HG03045 (cell line): Measurements from ENCODE around the gene CAPN2.

Source experiments
- ATAC-seq: cut with Tn5 transposase; IDR thresholded peaks from one replicate; pipeline ENCODE4 v1.9.1; 2021; ENCODE audit warnings: mild to moderate bottlenecking, moderate library complexity; ENCODE audit not compliant: unreplicated experiment

CAPN2 gene

DNA sequence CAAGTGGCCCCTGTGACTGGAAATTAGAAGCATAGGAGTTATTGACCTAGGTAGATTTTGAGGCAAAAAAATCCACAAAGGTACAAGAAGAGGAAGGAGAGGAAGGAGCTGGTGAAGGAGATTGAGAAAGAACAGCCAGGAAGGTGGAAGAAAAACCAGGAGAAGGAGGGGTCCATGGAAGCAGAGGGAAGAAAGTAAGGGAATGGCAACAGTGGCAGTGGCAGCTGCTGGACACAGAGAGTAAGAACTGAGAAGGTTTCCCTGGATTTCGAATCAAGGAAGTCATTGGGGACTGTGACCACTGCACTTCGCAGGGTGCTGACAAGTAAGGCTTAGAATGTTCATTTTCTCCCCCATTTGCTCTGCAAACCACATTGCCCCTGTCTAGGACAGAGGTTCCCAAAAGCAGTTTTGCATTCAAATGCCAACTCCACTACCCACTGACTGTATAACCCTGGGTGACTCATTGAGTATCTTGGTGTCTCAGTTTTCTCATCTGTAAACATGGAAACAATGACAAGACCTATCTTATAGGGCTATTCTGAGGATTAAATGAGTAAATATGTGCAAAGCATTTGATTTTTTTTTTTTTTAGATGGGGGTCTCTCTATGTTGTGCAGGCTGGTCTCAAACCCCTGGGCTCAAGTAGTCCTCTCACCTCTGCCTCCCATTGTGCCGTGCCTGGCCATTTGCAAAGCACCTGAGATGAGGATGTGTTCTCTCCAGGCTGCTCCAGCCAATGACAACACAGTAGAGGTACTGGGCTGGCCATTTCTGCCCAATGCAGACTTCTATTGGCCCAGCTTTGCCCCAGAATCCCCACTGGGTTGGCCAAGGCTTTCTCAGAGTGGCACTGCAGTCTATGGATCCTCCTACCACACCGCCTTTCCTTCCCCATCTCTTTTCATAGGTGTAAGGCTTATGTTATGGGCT, 9.3 kb upstream of the CAPN2 start:
- ATAC-seq = no peak

DNA sequence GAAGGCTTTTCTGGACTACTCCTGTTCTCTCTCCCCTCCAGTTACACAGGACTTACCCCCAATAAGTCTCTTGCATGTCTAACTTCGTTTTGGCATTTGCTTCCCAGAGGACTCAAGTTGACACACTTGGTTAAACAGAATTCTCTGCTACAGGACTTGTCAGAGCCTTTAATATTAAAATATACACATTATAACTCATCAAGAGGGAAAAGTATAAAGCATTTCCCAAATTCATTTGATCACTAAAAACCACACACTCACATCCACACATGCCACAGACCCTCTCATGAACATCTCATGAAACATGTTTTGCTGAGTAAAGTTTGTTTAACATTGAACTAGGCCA, 8.7 kb upstream of the CAPN2 start:
- ATAC-seq = no peak

DNA sequence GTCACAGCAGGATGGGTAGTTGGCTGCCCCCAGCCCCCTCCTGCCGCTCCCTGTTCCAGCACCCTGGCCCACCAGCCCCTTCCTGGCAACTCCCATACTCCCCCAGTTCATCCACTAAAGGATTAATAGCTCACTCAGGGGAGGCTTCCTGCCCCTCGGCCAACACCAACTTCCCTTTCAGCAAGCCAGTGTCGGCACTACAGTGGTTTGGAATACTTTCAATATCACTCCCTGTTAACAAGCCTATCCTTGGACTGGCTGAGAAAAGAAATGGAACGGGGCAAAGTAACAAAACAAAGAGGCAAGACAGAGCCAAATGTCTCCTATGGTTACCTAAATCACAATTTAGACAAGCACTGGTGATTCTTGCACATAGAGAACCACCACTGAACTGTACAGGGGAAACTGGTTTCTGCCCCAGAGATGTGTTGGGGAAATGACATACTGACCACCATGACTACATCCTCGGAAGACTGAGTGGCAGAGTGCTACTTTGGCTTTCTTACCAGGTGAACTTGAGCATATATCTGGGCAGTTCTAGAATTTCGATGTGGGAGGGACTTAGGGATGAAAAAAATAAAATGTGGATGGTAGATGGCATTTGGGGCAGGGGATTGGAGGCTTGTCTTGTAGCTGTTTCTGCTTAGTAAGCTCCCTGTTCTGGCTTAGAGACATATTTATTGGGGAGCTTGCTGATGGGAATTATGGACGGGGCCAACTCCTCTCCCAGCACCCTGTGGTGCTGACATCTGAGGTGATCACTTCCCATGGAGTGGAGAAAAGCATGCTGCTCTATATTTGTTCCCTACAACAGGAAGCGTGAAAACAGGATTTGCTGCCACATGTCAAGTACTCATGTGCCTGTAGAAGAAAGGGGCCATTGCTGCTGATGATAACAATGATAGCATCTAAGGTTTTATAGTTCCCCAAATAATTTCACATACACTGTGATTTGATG, 7.1 kb upstream of the CAPN2 start:
- ATAC-seq = no peak

DNA sequence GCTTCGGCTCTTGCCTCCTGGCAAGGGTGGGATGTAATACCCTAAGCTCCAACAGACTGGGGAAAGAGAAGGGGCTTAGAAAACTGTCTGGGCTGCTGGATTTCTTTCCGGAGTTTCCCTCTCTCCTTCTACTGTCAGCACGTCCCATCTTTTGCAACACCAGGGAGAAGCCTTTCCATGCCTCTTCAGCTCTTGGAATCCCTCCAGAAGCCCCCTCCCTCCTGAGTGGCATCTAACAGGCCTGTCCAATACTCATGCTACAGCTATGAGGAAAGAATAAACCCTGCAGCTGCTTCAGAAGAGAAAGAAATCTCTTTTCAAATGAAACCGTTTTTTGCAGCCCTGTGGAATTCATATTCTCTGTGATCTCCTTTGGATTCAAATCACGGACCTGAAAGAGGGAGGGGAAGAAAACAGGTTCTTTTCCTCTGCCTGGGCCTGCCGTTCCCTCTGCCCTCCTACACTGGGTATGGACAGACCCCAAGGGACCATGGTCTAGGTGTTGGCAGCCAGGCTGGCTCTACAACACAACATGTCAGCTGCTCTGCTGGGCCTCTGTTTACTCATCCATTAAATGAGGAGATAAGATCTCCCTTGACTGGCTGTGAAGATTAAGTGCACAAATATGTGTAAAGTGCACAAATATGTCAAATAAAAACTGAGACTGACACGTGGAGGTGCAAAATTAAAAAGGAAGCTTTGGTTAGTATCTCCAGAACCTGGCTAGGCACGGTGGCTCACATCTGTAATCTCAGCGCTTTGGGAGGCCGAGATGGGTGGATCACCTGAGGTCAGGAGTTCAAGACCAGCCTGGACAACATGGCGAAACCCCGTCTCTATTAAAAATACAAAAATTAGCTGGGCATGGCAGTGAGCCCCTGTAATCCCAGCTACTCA, 6.0 kb upstream of the CAPN2 start:
- ATAC-seq = no peak

DNA sequence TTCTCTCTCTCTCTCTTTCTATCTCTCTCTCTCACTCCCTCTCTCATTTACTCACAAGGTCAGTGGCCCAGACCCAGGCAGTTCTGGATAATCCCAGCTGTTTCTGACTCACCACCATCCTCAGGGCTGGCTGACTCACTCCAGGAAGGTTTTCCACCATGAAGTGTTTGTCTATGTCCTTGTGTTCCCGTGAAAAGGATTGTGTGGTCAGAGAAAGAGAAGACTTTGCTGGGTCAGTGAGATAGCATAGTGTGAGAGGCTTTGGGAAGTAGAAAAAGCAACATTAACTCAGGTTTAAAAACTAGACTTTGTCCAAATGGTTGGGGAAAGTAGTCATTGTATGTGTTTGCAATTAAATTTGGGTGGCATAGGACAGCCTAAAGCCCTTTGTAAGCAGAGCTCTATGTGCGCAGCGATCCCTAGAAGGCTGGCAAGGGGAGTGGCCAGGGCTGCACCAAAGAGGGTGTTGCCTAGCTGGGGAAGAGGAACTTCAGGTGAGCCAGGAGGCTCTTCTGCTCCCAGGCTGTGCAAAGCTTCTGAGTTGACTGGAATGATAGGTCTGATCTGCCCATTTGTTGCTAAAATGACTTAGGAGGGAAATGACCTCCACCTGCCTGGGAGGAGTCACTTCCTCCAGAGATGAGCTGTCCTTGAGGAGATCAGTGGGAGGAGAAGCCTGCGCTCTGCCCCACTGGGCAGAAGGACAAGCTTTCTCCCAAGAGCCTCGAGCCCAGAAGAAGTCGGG, 4.9 kb upstream of the CAPN2 start:
- no peak for ATAC-seq

DNA sequence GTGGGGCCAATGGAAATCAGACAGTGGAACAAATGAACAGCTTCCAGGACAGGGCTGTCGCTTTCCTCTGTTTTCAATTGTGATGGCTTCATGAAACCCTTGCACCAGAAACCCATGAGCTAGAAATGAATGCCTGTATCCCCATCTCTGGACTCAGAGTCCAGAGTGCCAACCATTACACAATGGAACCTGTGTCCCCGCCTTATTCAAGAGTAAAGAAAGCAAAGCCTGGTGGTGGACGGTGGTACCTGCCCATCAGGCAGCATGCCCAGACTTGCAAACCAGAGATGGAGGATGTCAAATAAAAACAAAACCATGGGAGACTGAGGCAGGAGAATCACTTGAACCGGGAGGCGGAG, 4.4 kb upstream of the CAPN2 start:
- ATAC-seq = no peak

DNA sequence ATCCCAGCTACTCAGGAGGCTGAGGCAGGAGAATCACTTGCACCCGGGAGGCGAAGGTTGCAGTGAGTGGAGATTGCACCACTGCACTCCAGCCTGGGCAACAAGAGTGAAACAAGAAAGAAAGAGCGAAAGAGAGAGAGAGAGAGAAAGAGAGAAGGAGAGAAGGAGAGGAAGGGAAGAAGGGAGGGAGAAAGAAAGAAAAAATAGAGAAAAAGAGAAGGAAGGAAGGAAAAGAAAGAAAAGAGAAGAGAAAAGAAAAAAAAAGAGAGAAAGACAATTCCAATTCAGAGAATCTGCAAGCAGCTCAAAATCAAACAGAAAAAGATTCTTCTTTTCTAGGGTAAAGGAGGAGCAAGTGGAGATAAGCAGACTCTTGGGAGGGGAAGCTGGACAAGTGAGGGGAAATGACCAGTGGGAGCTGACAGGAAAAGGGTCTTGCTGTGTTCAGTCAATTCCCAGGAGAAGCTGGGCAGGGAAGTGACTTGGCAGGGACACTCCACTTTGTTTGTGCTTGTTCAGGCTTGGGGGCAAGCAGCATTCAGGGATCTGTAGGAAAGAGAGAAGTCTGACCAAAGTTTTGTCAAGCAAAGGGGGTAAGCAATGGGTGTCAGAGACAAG, 3.6 kb upstream of the CAPN2 start:
- ATAC-seq = no peak

DNA sequence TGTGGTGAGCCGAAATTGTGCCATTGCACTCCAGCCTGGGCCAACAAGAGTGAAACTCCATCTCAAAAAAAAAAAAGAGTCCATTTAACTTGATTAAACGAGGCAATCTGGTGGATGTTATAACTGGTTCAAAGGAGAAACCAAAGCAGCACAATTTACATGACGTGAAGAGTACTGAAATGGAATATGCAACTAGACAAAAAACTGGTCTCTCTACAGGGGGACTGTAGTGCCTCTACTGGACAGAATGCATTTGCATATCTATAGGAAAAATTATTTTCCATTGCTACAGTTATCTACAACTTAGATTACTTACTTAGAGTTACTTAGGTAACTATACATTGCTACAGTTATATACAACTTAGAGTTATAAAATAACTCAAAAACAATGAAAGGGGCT, 2.7 kb upstream of the CAPN2 start:
- no peak for ATAC-seq

DNA sequence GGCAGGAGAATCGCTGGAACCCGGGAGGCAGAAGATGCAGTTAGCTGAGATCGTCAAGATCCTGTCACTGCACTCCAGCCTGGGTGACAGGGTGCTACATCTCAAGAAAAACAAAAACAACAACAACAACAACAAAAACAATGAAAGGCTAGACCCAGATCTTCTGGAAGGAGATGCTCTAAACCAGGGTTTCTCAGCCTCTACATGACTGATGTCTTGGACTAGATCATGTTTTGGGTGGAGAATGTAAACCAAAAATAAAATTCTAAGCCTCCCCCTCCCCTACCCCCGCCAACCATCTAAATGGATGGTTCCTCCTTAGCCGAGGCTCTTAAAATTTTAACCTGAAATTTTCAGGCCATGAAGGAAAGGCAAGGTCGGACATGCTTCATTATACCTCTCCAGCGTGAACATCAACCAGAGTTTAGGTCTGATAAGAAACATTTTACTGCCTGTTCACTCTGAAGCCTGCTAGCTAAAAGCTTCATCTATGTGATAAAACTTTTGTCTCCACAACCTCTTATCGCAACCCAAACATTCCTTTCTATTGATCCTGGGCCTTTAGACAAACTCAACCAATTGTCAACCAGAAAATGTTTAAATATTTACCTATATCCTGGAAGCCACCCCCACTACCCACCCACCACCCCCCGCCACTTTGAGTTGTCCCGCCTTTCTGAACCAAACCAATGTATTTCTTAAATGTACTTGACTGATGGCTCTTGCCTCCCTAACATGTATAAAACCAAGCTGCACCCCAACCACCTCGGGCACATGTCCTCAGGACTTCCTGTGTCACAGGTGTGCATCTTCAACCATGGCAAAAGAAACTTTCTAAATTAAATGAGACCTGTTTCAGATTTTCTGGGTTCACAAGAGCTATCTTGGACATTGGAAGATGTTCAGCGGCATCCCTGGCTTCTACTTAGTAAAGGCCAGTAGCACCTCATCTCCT, 1.9 kb upstream of the CAPN2 start:
- no peak for ATAC-seq

DNA sequence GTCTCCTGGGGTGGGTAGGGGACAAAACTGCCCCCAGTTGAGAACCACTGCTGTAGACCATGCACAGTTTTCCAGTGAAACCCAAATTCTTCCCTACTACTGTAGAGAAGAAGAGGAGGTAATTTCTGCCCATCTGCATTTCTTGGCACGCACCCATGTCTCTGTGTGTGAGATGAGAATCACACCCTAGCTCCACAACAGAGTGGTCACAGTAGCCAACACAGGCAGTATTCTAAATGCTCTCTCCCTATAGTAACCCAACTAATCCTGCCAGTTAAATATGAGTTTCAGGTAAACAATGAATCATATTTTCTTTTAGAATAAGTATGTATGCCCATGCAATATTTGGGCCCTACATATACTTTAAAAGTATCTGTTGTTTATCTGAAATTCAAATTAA, 1.2 kb upstream of the CAPN2 start:
- no peak for ATAC-seq

DNA sequence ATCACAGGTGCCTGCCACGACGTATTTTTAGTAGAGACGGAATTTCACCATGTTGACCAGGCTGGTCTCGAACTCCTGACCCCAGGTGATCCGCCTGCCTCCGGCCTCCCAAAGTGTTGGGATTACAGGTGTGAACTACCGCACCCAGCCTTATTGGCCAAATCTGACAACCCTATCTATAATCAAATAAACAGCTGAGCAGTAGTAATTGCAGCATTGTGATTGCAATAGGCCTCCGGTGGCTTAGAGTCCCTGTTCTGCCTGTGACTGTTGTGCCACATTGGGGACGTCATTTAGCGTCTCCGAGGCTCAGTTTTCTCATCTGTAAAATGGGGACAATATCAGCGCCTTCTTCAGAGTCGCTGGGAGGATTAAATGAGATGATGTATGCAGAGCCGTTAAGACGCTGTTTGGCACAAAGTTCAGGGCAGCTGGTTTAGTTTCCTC, 569 bp upstream of the CAPN2 start:
- no peak for ATAC-seq

DNA sequence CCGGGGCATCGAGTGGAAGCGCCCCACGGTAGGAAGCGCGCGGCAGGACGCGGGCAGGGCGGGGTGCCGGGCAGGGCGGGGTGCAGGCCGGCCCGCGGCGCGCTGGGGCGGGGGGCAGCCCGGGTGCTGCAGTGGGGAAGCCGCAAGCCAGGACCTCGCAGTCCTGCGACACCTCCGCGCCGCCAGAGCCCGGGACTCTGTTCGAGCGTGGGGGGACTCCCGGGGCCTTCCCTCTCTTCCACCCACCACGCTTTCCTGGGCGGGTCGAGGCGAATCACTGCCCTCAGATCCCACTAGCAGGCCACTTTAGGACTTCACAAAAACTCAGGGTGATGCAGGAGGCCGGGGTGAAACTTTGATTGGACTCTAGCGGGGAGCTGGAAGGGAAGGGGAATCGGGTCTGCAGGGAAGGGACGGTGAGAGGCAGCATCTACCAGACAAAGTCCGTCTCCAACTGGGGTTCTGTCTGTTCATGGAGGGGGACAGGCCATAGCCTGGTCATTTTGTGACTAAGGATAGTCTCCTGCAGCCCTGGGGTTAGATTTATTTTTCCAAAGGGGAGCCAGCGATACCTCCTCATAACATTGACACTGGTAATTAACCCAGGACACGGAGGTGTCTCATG, 623 bp downstream of the CAPN2 start:
- peak; percentile 33 for ATAC-seq

DNA sequence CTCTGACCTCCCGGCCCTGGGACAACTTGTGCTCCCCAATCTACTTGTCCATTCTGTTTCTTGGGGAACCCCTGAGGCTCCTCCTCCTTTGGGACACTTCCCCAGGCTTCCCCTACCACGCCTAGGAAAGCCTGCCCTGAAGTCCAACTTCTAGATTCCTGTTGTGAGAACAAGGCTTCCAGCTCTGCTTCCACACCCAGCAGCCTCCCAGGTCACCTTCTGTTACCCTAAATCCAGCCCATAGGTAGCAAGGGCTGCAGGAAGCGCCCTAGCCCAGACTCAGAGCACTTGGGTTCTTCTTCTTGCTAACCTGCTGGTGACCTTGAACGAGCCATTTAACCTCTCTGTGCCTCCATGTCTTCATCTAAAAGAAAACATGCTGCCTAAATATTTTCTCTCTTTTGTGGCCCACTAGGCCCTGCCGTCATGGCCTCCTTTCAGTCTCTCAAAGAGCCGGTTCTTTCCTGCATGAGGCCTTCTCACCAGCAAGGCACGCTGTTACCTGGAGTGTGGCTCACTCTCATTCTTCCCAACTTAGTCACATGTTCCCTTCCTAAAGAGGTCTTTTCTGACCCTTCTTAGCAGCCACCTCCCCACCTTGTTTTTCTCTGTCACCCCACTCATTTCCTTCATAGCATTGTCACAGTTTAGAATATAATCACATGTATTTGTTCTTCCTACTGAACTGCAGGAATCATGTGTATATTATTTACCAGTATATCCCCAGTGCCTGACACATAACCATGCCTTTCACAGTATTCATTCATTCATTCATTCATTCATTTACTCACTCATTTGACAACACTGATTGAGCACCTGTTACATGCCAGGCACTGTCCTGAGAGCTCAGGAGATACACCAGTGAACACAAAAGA, 1.4 kb downstream of the CAPN2 start:
- ATAC-seq = no peak

DNA sequence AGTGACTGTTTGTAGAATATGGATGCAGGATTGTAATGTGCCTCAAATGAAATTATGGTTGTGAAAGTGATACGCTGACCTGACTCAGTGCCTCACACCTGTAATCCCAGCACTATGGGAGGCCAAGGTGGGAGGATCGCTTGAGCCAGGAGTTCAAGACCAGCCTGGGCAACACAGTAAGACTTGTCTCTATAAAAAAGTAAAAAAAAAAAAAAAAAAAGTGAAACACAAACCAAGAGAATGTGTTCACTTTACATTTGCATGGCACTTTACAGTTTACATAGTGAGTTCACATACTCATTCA, 2.0 kb downstream of the CAPN2 start:
- ATAC-seq = no peak

DNA sequence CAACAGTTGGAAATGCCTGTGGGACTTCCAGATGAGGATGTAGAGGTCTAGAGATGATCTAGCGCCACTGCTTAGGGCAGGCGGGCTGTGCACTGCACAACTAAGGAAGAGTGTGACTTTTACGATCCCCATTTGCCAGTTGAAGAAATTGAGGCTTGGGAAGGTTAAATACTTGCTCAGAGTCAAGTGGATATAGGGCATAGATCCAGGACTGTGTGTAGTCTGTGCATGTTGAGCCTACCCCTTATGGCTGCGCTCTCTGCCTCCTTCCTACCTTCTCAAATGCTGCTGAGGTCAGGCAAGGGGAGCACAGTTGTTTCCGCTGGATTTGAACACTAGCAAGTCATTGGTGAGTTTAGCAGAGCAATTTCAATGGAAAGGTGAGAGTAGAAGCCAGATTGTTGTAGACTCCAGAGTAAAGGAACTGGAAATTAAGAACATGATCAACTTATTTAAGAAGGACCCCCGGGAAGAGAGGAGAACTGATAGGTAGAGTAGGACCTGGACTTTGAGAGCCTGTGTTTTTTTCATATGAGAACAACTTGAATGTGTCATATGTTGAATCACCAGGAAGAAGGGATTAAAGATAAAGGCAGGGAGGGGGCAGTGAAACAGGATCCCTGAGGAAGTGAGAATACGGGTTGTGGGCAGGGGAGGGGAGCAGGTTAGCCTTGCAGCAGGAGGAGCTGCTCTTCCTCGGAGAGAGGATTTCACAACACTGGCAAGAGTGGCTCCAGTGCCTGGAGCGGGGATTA, 2.7 kb downstream of the CAPN2 start:
- no peak for ATAC-seq

DNA sequence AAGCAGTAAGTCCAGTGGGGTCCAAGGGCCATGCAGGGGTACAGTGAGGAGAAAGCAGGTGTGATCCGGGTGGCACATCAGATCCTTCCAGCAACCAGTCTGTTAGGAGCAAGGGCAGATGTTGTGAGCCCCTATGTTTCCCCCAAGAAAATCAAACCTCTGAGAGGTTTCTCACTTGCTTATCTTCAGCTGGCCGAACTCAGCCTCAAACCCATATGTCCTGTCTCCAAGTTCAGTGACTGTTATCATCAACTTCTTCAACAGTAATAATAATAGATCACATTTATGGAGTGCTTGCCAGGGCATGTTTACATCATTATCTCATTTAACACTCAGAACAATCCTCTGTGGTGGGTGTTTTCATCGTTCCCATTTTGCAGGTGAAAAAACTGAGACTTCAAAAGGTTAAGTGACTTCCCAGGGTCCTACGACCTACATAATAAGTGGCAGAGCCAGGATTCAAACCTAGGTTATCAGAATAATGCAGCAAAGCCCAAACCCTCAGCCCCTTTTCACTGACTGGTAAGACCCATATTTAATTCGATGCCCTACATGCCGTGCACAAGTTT, 3.3 kb downstream of the CAPN2 start:
- no peak for ATAC-seq
